GM10266 (cell line): ENCODE data around the gene LFNG.

Experiments used
- DNase-seq: peaks from one replicate; pipeline ENCODE4 v3.0.0; 2012; ENCODE audit errors: extremely low spot score
- TF ChIP-seq, protein P1 (sequence below): IDR thresholded peaks from 2 replicates; pipeline ENCODE4 v1.5.1; 2012; ENCODE audit warnings: mild to moderate bottlenecking, low read depth; ENCODE audit not compliant: control insufficient read depth, insufficient read depth; ENCODE audit errors: missing control alignments

Gene LFNG

GRCh38 chr7:2474813-2475677 is 44.5 kb upstream of the LFNG start:
- DNase-seq, result no peak
- TF ChIP-seq, protein P1, sequence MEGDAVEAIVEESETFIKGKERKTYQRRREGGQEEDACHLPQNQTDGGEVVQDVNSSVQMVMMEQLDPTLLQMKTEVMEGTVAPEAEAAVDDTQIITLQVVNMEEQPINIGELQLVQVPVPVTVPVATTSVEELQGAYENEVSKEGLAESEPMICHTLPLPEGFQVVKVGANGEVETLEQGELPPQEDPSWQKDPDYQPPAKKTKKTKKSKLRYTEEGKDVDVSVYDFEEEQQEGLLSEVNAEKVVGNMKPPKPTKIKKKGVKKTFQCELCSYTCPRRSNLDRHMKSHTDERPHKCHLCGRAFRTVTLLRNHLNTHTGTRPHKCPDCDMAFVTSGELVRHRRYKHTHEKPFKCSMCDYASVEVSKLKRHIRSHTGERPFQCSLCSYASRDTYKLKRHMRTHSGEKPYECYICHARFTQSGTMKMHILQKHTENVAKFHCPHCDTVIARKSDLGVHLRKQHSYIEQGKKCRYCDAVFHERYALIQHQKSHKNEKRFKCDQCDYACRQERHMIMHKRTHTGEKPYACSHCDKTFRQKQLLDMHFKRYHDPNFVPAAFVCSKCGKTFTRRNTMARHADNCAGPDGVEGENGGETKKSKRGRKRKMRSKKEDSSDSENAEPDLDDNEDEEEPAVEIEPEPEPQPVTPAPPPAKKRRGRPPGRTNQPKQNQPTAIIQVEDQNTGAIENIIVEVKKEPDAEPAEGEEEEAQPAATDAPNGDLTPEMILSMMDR, result no peak

DNA sequence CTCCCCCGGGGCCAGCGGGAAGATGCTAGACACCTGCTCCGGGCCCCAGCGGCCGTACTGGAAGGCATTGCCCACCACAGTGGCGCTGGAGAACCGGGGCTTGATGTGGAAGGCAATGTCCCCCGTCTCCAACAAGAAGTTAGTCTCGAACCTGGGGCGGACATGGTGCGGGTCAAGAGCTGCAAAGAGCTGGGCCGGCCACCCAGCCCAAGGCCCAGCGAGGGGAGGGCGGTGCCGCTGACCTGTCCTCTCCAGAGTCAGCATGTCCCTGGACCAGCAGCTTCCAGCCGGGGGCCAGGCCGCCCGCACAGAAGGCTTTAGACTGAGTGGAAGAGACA is 43.9 kb upstream of the LFNG start:
- DNase-seq, result no peak
- TF ChIP-seq, protein P1, result no peak

DNA sequence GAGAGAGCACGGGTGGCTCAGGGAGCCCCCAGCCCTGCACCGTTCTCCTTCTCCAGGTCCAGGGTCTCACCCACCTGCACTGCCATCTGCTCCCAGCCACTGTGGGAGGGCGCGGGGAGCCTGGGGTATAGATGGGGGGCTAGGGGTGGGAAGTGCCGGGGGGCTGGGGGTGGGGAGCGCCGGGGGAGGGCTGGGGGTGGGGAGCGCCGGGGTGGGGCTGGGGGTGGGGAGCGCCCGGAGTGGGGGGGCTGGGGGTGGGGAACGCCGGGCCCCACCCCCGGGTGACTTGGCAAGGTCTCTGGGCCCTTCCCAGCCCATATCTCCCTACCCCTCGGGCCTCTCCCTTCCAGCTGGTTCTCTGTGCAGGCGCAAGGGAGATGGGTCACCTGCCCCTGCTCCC is 43.3 kb upstream of the LFNG start, which contains the start of gene GRIFIN:
Gene GRIFIN (minus strand): TSS at position 101 of the 400 bp plus-strand sequence. CDS start 15 bp downstream, at position 86.
- no peak for DNase-seq
- TF ChIP-seq, protein P1, result no peak

GRCh38 chr7:2476776-2477446 is 42.7 kb upstream of the LFNG start:
- no peak for DNase-seq
- TF ChIP-seq, protein P1, result no peak

- peak; percentile 91 for DNase-seq
- TF ChIP-seq, protein P1, result peak; percentile 82
These were observed 41.9 kb upstream of the LFNG start for GRCh38 chr7:2477447-2478398.

DNA sequence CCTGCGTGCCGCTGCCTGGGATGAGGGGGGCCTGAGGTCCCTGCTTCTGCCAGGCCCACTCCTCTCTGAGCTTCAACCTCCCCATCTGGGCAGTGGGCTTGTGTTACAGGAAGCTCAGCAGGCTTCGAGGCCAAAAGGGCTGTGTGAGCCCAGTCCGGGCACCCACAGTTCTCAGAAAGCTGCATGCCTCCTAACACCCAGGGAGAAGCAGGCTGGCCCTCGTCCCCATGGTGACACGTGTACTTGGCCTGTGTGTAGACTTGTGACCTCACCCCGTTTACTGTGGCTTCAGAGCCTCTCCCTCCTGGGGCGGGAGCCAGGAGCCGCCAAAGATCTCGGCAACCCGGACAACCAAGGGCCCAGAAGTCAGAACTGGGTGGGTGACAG is 41.2 kb upstream of the LFNG start:
- TF ChIP-seq, protein P1, result no peak

GRCh38 chr7:2478800-2479199 is 40.8 kb upstream of the LFNG start:
- TF ChIP-seq, protein P1, result no peak
- DNase-seq, result no peak

More for the DNA sequence above, 41.2 kb upstream of the LFNG start:
- no peak for DNase-seq
